Sigmoid colon (tissue), 3 donors: ENCODE data around the gene RIMKLB.

Source experiments
- CTCF ChIP-seq, 4 experiments: fragments of 450-650 bp in 3 of 4; fragments of 200-600 bp in 1 of 4; IDR thresholded peaks; one replicate each; pipeline ENCODE4 v1.5.1; 2016 to 2019; ENCODE audit warnings: antibody characterized with exemption in 4 of 4, mild to moderate bottlenecking in 3 of 4, moderate library complexity in 2 of 4
- POLR2A ChIP-seq, 2 donors: fragments of 450-650 bp; IDR thresholded peaks; one replicate each; pipeline ENCODE4 v1.6.1; 2016; ENCODE audit warnings: antibody characterized with exemption in 2 of 2, mild to moderate bottlenecking in 2 of 2, moderate library complexity in 2 of 2

- TF ChIP-seq CTCF (IDR thresholded peaks at IDR 0.05) (no peak), POLR2A (IDR thresholded peaks at IDR 0.05) (no peak)
These were observed 87.7 kb downstream of the RIMKLB start for GRCh38 chr12:8785499-8785898.
